ENCODE measurements around the gene KISS1R.

KISS1R gene

DNA sequence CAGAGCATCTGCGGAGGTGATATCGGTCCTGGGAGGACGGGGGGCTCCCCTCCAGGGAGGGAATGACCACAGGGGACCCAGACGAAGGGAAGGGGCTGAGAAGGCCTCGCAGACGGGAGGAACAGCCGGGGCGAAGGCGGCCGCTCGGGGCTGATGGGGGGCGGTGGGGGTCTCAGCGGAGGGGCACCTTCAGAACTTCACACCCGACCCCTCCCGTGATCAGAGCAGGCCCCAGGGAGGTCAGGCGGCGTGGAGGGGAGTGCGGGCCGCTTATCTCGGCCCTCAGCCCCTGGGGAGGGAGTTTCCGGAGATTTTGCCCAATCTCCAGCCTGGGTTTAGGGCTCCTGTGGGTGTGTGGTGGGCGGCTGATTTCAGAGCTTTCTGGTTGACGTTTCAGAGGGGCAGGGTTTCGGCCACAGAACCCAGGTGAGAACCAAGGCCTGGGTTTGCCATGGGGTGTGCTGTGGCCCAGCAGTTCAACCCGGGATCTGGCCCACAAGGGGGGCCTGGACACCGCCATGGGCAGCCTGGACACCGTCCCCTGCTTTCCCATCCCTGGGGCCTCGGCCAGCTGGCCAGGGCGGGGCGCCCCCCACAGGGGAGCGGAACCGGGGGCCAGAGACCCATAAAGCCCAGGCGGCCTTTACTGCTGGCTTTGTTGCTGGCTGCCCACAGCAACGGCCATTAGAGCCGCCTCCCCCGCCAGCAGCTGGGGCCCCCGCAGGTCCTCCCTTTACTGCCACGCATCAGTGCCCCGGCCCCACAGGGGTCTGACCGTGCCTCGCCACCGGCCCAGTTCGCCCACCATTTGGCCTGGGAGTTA, 37.8 kb downstream of the KISS1R start (continued):
- no peak for TF ChIP-seq ZNF391 (tag by site-specific recombination; IDR thresholded peaks at IDR 0.05; ENCODE audit: borderline replicate concordance, low read depth)
- no peak for TF ChIP-seq ZBTB20 (tag by site-specific recombination; IDR thresholded peaks at IDR 0.05)
- TF ChIP-seq ZXDB (tag by site-specific recombination; IDR thresholded peaks at IDR 0.05) = no peak
- TF ChIP-seq ZNF202 (tag by site-specific recombination; IDR thresholded peaks at IDR 0.05; ENCODE audit: borderline replicate concordance) = no peak
- no peak for TF ChIP-seq ZBTB6 (tag by site-specific recombination; IDR thresholded peaks at IDR 0.05)
- no peak for TF ChIP-seq KLF16 (tag by site-specific recombination; IDR thresholded peaks at IDR 0.05)
- no peak for TF ChIP-seq ZNF776 (tag by site-specific recombination; IDR thresholded peaks at IDR 0.05; ENCODE audit: borderline replicate concordance)
- TF ChIP-seq, protein P1, sequence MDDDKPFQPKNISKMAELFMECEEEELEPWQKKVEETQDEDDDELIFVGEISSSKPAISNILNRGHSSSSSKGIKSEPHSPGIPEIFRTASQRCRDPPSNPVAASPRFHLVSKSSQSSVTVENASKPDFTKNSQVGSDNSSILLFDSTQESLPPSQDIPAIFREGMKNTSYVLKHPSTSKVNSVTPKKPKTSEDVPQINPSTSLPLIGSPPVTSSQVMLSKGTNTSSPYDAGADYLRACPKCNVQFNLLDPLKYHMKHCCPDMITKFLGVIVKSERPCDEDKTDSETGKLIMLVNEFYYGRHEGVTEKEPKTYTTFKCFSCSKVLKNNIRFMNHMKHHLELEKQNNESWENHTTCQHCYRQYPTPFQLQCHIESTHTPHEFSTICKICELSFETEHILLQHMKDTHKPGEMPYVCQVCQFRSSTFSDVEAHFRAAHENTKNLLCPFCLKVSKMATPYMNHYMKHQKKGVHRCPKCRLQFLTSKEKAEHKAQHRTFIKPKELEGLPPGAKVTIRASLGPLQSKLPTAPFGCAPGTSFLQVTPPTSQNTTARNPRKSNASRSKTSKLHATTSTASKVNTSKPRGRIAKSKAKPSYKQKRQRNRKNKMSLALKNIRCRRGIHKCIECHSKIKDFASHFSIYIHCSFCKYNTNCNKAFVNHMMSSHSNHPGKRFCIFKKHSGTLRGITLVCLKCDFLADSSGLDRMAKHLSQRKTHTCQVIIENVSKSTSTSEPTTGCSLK (tag by site-specific recombination; IDR thresholded peaks at IDR 0.05) = no peak
- peak; percentile 59; the same call in 1 of the 2 replicates for TF ChIP-seq KLF10 (tag by site-specific recombination; IDR thresholded peaks at IDR 0.05)
- TF ChIP-seq, protein P2, sequence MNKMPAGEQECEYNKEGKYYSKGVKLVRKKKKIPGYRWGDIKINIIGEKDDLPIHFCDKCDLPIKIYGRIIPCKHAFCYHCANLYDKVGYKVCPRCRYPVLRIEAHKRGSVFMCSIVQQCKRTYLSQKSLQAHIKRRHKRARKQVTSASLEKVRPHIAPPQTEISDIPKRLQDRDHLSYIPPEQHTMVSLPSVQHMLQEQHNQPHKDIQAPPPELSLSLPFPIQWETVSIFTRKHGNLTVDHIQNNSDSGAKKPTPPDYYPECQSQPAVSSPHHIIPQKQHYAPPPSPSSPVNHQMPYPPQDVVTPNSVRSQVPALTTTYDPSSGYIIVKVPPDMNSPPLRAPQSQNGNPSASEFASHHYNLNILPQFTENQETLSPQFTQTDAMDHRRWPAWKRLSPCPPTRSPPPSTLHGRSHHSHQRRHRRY (tag by site-specific recombination; IDR thresholded peaks at IDR 0.05) = no peak
- no peak for TF ChIP-seq ZNF548 (tag by site-specific recombination; IDR thresholded peaks at IDR 0.05)
- 0 out of 2 replicates have a peak, but pooled peaks have one; percentile 24 for TF ChIP-seq KLF17 (tag by site-specific recombination; IDR thresholded peaks at IDR 0.05)
- TF ChIP-seq KLF8 (tag by site-specific recombination; IDR thresholded peaks at IDR 0.05) = peak; percentile 44; the same call in 1 of the 2 replicates
- peak; percentile 53 for TF ChIP-seq ZBTB8A (tag by site-specific recombination; IDR thresholded peaks at IDR 0.05)
- peak; percentile 79 for TF ChIP-seq EGR2 (tag by site-specific recombination; IDR thresholded peaks at IDR 0.05; ENCODE audit: low read depth)
- no peak for TF ChIP-seq TCF7L2 (IDR thresholded peaks at IDR 0.05; ENCODE audit: borderline replicate concordance, low read depth, low read length)
- no peak for TF ChIP-seq WT1 (tag by site-specific recombination; IDR thresholded peaks at IDR 0.05)
- no peak for TF ChIP-seq ZNF501 (tag by site-specific recombination; IDR thresholded peaks at IDR 0.05)
- TF ChIP-seq ZNF140 (tag by site-specific recombination; IDR thresholded peaks at IDR 0.05) = no peak
- no peak for TF ChIP-seq ZNF211 (tag by site-specific recombination; IDR thresholded peaks at IDR 0.05; ENCODE audit: low read depth)
- no peak for TF ChIP-seq ZNF433 (tag by site-specific recombination; IDR thresholded peaks at IDR 0.05; ENCODE audit: low read depth)
- no peak for TF ChIP-seq ZNF174 (tag by site-specific recombination; IDR thresholded peaks at IDR 0.05)
- no peak for TF ChIP-seq SALL2 (tag by site-specific recombination; IDR thresholded peaks at IDR 0.05; ENCODE audit: borderline replicate concordance)

Data from HEK293 (cell line).